Activated naive CD8-positive, alpha-beta T cell treated with anti-CD3 and anti-CD28 coated beads for 36 hours (primary cell): Measurements from ENCODE around the gene LHFPL2. TPM values are rescaled to one million over a fixed set of nuclear protein-coding genes. Genes with fewer than 3 reads are reported as not detected.
"Not testable (repeated sequence)": the region's sequence is repeated elsewhere in the genome, so short reads cannot be mapped to it uniquely, and the experiment has no call there.

Experiments used
- DNase-seq: peaks from one replicate; pipeline ENCODE4 v3.0.0; 2021
- H3K27ac Mint-ChIP-seq: one replicate; pipeline ENCODE4 v1.8.0; 2022; ENCODE audit warnings: mild to moderate bottlenecking, moderate library complexity, mixed read lengths
- H3K27me3 Mint-ChIP-seq: one replicate; pipeline ENCODE4 v1.8.0; 2022; ENCODE audit warnings: mild to moderate bottlenecking, mixed read lengths
- H3K36me3 Mint-ChIP-seq: one replicate; pipeline ENCODE4 v1.8.0; 2021; ENCODE audit warnings: mild to moderate bottlenecking, mixed read lengths
- H3K4me1 Mint-ChIP-seq: one replicate; pipeline ENCODE4 v1.8.0; 2021; ENCODE audit warnings: mixed read lengths
- H3K4me3 Mint-ChIP-seq: one replicate; pipeline ENCODE4 v1.8.0; 2022; ENCODE audit warnings: mild to moderate bottlenecking, moderate library complexity, mixed read lengths
- H3K9me3 Mint-ChIP-seq: one replicate; pipeline ENCODE4 v1.8.0; 2022; ENCODE audit warnings: mixed read lengths
- total RNA-seq, 2 experiments: library from RNA; stranded (reverse); gene quantifications; one replicate each; pipeline ENCODE4 v1.2.3, GENCODE V29; 2021

The LHFPL2 gene
- total RNA-seq, 2 experiments from 2014 or later, result 0.12 to 0.40 TPM

DNA sequence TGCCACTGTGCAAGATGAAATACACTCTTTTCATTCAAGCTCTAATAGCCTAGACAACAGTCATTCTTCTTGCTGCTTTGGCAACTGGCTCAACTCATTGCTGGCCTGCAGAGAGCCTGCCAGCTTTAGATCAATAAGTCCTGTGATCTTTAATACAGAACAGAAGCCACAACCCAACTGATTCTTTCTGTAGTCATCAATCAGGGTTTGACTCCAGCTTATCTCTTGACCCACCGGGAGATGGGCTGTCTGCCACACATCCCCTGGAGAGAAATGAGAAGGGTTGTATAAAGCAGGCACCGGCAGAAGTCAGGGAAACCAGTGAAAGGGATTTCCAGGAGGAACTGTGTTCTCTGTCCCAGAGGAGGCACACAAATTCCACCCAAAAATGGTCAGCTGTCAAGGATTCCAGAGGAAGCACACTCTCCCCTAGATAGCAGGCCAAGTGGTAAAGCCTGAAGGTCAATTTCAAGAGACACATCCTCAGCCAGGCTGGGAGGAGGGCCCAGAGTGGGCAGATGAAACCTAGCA, 24.5 kb downstream of the LHFPL2 start:
- no peaks in the 10 kb centered on the region for H3K4me1 Mint-ChIP-seq
- H3K9me3 Mint-ChIP-seq, result no peaks in the 10 kb centered on the region

GRCh38 chr5:78622302-78622971, 26.1 kb downstream of the LHFPL2 start:
- Mint-ChIP-seq H3K4me1 (no peaks in the 10 kb centered on the region), H3K9me3 (no peaks in the 10 kb centered on the region), H3K4me3 (no peak overlapping the region), H3K27me3 (no peaks in the 10 kb centered on the region), H3K36me3 (no peaks in the 10 kb centered on the region), H3K27ac (no peak overlapping the region)
- no peak for DNase-seq

More for the DNA sequence above, 24.5 kb downstream of the LHFPL2 start:
- no peak for DNase-seq
- no peaks in the 10 kb centered on the region for H3K27me3 Mint-ChIP-seq
- no peak overlapping the region for H3K27ac Mint-ChIP-seq
- H3K4me3 Mint-ChIP-seq, result no peak overlapping the region
- no peaks in the 10 kb centered on the region for H3K36me3 Mint-ChIP-seq

GRCh38 chr5:78621291-78621738, 27.3 kb downstream of the LHFPL2 start:
- Mint-ChIP-seq H3K27me3 (no peaks in the 10 kb centered on the region), H3K9me3 (no peaks in the 10 kb centered on the region), H3K36me3 (no peaks in the 10 kb centered on the region), H3K4me1 (no peaks in the 10 kb centered on the region), H3K27ac (no peak overlapping the region), H3K4me3 (no peak overlapping the region)
- DNase-seq, result no peak

DNA sequence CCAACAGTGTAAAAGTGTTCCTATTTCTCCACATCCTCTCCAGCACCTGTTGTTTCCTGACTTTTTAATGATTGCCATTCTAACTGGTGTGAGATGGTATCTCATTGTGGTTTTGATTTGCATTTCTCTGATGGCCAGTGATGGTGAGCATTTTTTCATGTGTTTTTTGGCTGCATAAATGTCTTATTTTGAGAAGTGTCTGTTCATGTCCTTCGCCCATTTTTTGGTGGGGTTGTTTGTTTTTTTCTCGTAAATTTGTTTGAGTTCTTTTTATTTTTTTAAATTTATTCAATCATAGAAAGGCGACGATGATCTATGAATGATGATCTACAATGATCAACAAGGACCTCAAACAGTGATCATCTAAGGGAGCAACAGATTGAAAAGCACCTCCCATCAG, 28.5 kb downstream of the LHFPL2 start:
- not testable (repeated sequence) for H3K27me3 Mint-ChIP-seq, H3K27ac Mint-ChIP-seq, H3K4me3 Mint-ChIP-seq, H3K36me3 Mint-ChIP-seq, DNase-seq, H3K9me3 Mint-ChIP-seq, H3K4me1 Mint-ChIP-seq

GRCh38 chr5:78618303-78618702, 30.3 kb downstream of the LHFPL2 start:
- H3K36me3 Mint-ChIP-seq, result no peaks in the 10 kb centered on the region
- no peak for DNase-seq
- no peaks in the 10 kb centered on the region for H3K9me3 Mint-ChIP-seq
- H3K27me3 Mint-ChIP-seq, result no peaks in the 10 kb centered on the region
- H3K4me3 Mint-ChIP-seq, result no peak overlapping the region
- no peak overlapping the region for H3K27ac Mint-ChIP-seq
- no peaks in the 10 kb centered on the region for H3K4me1 Mint-ChIP-seq

DNA sequence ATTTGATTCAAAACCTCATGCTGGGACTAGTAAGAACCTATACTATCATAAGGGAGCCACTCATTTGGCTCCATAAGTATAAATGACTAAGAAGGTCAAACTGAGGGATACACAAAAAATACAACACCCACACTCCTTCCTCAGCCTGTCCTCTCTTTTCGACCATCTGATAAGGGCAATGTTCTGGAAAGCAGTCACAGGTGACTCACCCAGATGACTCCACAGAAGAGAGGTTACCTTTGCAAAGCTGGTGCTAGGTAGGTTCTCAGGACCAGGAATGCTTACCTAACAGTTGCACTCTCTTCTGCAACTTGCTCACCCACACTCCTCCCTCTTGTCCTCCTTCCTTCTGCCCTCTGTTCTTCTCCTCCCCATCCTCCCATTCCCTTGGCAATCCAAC, 32.9 kb downstream of the LHFPL2 start:
- DNase-seq, result no peak
- no peak overlapping the region for H3K4me3 Mint-ChIP-seq
- no peaks in the 10 kb centered on the region for H3K9me3 Mint-ChIP-seq
- H3K27me3 Mint-ChIP-seq, result no peaks in the 10 kb centered on the region
- no peaks in the 10 kb centered on the region for H3K4me1 Mint-ChIP-seq
- H3K36me3 Mint-ChIP-seq, result no peaks in the 10 kb centered on the region
- no peak overlapping the region for H3K27ac Mint-ChIP-seq

DNA sequence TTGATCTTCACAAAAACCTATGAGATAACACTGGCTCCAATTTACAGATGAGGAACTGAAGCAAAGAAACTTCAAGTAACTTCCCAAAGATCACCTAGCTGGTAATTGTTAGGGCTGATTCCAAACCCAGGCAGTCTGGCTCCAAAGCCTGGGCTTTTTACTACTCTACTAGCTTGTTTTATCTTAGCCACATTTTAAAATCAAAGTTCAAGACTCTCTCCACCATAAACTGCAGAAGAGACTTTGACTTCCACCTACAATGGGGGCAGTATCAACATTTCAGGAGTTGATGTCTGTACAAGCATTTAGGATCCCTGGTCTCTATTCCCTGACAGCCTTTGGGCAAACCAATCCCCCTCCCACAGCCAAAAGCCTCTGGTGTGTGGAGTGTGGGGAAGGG, 33.8 kb downstream of the LHFPL2 start:
- Mint-ChIP-seq H3K4me3 (no peak overlapping the region), H3K4me1 (no peaks in the 10 kb centered on the region), H3K27me3 (peaks cover 3% of the 10 kb centered on the region), H3K9me3 (no peaks in the 10 kb centered on the region), H3K27ac (no peak overlapping the region), H3K36me3 (no peaks in the 10 kb centered on the region)
- no peak for DNase-seq

DNA sequence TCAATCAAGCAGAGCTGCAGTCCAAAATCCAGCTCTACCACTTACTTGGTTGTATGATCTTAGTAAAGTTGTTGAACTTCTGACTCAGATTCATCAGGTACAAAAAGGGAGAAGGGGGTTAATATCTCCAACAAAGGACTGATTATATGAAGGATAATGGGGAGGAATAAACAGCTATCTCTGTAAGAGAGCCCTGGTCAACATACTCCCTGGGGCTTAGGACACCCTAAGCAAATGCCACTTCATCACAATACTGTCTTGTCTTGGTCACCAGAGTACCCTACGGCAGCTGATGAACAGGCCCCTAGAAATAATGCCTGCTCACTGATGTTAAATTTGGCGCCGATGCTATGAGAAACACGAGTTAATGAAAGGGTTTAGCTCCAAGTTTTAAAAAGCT, 34.8 kb downstream of the LHFPL2 start:
- no peaks in the 10 kb centered on the region for H3K36me3 Mint-ChIP-seq
- no peaks in the 10 kb centered on the region for H3K9me3 Mint-ChIP-seq
- peaks cover 3% of the 10 kb centered on the region for H3K27me3 Mint-ChIP-seq
- H3K4me1 Mint-ChIP-seq, result no peaks in the 10 kb centered on the region
- no peak overlapping the region for H3K27ac Mint-ChIP-seq
- no peak overlapping the region for H3K4me3 Mint-ChIP-seq
- no peak for DNase-seq

DNA sequence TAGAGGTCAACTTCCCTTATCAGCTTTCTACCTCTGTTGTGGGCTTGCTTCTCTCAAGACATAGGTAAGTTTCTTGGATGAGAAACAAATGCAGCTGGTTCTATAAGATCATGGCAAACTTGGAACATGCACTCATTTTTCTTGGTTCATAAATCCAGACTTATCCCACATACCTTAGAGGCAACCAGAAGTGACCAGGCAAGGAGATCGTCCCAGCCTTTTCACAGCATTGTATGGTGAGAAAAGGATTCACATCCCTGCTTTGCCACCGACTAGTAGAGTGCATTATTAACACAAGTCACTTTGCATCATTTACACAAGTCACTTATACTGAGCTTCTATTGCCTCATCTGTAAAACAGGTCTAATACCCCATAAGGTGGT, 35.4 kb downstream of the LHFPL2 start:
- no peaks in the 10 kb centered on the region for H3K9me3 Mint-ChIP-seq
- no peak overlapping the region for H3K27ac Mint-ChIP-seq
- H3K36me3 Mint-ChIP-seq, result no peaks in the 10 kb centered on the region
- DNase-seq, result no peak
- no peaks in the 10 kb centered on the region for H3K4me1 Mint-ChIP-seq
- peaks cover 3% of the 10 kb centered on the region for H3K27me3 Mint-ChIP-seq
- no peak overlapping the region for H3K4me3 Mint-ChIP-seq

DNA sequence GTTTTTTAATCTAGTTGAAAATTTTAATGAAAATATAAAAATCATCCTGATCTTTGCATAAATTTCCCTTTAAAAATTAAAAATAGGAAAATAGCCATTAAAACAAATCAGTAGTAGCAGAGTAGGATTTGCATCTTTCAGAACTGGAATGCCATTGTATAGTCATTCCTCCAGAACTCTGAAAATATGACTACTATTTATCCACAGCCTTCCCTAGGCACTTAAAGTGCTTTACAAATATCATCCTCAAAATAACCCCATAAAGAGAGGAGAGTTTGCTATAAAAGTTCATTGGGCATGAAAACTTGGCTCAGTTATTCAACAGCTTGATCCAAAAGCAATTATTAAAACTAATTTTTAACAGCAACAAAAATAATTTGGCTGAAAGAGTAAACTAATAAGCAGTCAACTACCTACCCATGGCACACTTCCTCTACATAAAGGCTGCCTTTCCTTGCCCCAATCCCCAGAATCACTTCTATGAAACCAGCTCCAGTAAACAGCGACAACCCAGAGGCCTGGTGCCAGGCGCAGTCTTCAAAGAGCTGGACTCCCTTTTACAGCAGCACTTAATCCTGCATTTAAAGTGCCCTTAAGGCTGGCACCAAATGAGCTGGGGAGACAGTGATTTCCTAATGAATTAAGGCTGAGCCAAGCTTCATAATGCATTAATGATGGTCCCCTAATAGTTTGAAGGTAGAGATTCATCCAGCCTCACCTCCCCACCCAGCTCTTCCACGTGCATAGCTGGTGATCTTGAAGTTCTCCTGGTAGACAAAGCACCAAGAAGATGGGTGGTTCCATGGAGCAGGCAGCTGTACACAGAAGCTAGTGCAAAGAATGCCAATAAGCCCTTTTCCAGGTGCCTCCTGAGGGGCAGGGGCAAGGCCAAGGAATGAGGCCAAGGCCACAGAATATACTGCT, 36.1 kb downstream of the LHFPL2 start:
- no peak for DNase-seq
- H3K27me3 Mint-ChIP-seq, result peaks cover 3% of the 10 kb centered on the region
- no peaks in the 10 kb centered on the region for H3K36me3 Mint-ChIP-seq
- no peak overlapping the region for H3K27ac Mint-ChIP-seq
- H3K4me3 Mint-ChIP-seq, result no peak overlapping the region
- no peaks in the 10 kb centered on the region for H3K4me1 Mint-ChIP-seq
- H3K9me3 Mint-ChIP-seq, result no peaks in the 10 kb centered on the region

- Mint-ChIP-seq H3K4me3 (no peak overlapping the region), H3K9me3 (no peaks in the 10 kb centered on the region), H3K27ac (no peak overlapping the region), H3K36me3 (no peaks in the 10 kb centered on the region), H3K4me1 (no peaks in the 10 kb centered on the region), H3K27me3 (peaks cover 6% of the 10 kb centered on the region)
- no peak for DNase-seq
Measured at GRCh38 chr5:78611126-78611605, 37.4 kb downstream of the LHFPL2 start.

- H3K4me3 Mint-ChIP-seq, result no peak overlapping the region
- peaks cover 6% of the 10 kb centered on the region for H3K27me3 Mint-ChIP-seq
- H3K4me1 Mint-ChIP-seq, result no peaks in the 10 kb centered on the region
- no peaks in the 10 kb centered on the region for H3K9me3 Mint-ChIP-seq
- no peak for DNase-seq
- no peak overlapping the region for H3K27ac Mint-ChIP-seq
- no peaks in the 10 kb centered on the region for H3K36me3 Mint-ChIP-seq
Measured at GRCh38 chr5:78610636-78611035, 37.9 kb downstream of the LHFPL2 start.

DNA sequence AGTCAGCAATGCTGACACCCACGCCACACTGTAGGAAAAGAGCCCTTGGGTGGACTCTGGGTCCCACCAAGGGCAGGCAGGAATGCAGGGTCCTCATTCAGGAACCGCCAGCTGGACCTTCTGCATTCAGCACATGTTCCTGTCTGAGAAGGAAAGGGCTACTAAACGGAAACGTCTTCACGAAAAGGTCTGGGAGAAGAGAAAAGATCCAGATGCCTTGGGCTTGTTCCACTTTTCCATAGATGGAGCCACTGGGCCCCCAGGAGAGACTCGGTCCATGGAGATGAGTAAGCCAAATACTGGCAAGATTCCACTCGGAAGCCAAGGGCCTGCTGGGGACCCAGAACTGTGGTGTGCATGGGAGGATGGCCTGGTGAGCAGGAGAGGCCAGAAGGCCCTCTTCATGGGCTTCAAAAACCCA, 38.4 kb downstream of the LHFPL2 start:
- Mint-ChIP-seq H3K27ac (no peak overlapping the region), H3K9me3 (no peaks in the 10 kb centered on the region), H3K4me3 (no peak overlapping the region), H3K27me3 (peaks cover 6% of the 10 kb centered on the region), H3K4me1 (no peaks in the 10 kb centered on the region), H3K36me3 (no peaks in the 10 kb centered on the region)
- no peak for DNase-seq

GRCh38 chr5:78607864-78608263, 40.7 kb downstream of the LHFPL2 start:
- no peak overlapping the region for H3K4me3 Mint-ChIP-seq
- H3K27ac Mint-ChIP-seq, result no peak overlapping the region
- H3K9me3 Mint-ChIP-seq, result no peaks in the 10 kb centered on the region
- H3K4me1 Mint-ChIP-seq, result no peaks in the 10 kb centered on the region
- H3K36me3 Mint-ChIP-seq, result no peaks in the 10 kb centered on the region
- H3K27me3 Mint-ChIP-seq, result peaks cover 6% of the 10 kb centered on the region
- DNase-seq, result no peak

DNA sequence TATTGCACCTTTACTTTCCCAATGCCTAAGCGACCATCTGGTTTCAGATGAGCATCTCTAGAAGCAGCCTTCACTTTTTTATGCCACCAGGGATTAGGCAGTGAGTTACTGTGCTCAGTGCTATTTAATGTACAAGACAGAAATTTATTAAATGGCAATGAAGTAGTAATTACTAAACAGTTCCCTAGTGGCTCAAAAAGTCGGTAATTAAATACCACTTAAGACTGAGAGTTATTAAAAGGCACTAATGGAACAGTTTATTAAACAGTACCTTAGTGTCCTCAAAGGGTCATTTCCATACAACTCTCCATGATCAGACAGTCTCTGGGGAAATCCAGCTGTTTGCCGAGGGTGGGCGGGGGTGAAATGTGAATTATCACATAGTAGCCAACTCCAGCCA, 42.3 kb downstream of the LHFPL2 start:
- Mint-ChIP-seq H3K27me3 (peaks cover 6% of the 10 kb centered on the region), H3K9me3 (no peaks in the 10 kb centered on the region), H3K27ac (no peak overlapping the region), H3K4me1 (no peaks in the 10 kb centered on the region), H3K4me3 (no peak overlapping the region), H3K36me3 (no peaks in the 10 kb centered on the region)
- DNase-seq, result no peak
